NCI-H1930 (cell line): ENCODE measurements around the gene ZNF326.
A peak's percentile ranks its signal among the peaks of the same experiment; 100 is the strongest.

Source experiments
- DNase-seq, 2 experiments: peaks; one replicate each; lab custom pipeline; 2025; lab: John Stamatoyannopoulos, UW

ZNF326 gene

GRCh38 chr1:89994805-89995597 is at the start of gene ZNF326:
TSS of gene ZNF326 (plus strand) at chr1:89995110. CDS start at chr1:89995258, 148 bp downstream.
- peak; percentile 90 to 94 for DNase-seq

- DNase-seq = no peak
Measured at GRCh38 chr1:89945852-89946476, 48.9 kb upstream of the ZNF326 start.

- no peak for DNase-seq
Measured at GRCh38 chr1:89946532-89946931, 48.4 kb upstream of the ZNF326 start.

GRCh38 chr1:89948722-89949345 is 46.1 kb upstream of the ZNF326 start:
- DNase-seq = no peak

- no peak for DNase-seq
Measured at GRCh38 chr1:89949991-89950624, 44.8 kb upstream of the ZNF326 start.

GRCh38 chr1:89950703-89951102 is 44.2 kb upstream of the ZNF326 start:
- DNase-seq = no peak

GRCh38 chr1:89951766-89952604 is 42.9 kb upstream of the ZNF326 start:
- no peak for DNase-seq

GRCh38 chr1:89952605-89953130 is 42.2 kb upstream of the ZNF326 start:
- no peak for DNase-seq

GRCh38 chr1:89953131-89953626 is 41.7 kb upstream of the ZNF326 start:
- no peak for DNase-seq

- DNase-seq = no peak
Measured at GRCh38 chr1:89953929-89954328, 41.0 kb upstream of the ZNF326 start.

GRCh38 chr1:89954401-89954800 is 40.5 kb upstream of the ZNF326 start:
- no peak for DNase-seq

GRCh38 chr1:89955311-89956205 is 39.4 kb upstream of the ZNF326 start:
- DNase-seq = no peak

- DNase-seq = no peak
Measured at GRCh38 chr1:89957107-89957506, 37.8 kb upstream of the ZNF326 start.

GRCh38 chr1:89958851-89959654 is 35.9 kb upstream of the ZNF326 start:
- DNase-seq = no peak

- no peak for DNase-seq
Measured at GRCh38 chr1:89959719-89960118, 35.2 kb upstream of the ZNF326 start.

GRCh38 chr1:89962024-89962741 is 32.7 kb upstream of the ZNF326 start:
- DNase-seq = no peak

GRCh38 chr1:89962742-89963075 is 32.2 kb upstream of the ZNF326 start:
- DNase-seq = no peak

- DNase-seq = peak; percentile 32 to 74
Measured at GRCh38 chr1:89965193-89965768, 29.6 kb upstream of the ZNF326 start.
